A673 (cell line): ENCODE measurements around the gene SSBP3.

ENCODE experiments used
- EZH2 ChIP-seq: fragments of 200-600 bp; sonication (generic); IDR thresholded peaks from 2 replicates; pipeline ENCODE4 v1.6.1; 2017; ENCODE audit warnings: borderline replicate concordance, low read depth, mild to moderate bottlenecking, mixed read lengths, antibody characterized with exemption, low read length; ENCODE audit not compliant: poor library complexity, severe bottlenecking
- TF ChIP-seq, protein P1 (sequence below): fragments of 300-800, 200-600 bp; sonication (generic); conservative IDR thresholded peaks from 2 replicates; pipeline ENCODE4 v1.5.1; 2017; ENCODE audit warnings: low read depth, mild to moderate bottlenecking, antibody characterized with exemption, low read length, moderate library complexity, mixed read lengths

DNA sequence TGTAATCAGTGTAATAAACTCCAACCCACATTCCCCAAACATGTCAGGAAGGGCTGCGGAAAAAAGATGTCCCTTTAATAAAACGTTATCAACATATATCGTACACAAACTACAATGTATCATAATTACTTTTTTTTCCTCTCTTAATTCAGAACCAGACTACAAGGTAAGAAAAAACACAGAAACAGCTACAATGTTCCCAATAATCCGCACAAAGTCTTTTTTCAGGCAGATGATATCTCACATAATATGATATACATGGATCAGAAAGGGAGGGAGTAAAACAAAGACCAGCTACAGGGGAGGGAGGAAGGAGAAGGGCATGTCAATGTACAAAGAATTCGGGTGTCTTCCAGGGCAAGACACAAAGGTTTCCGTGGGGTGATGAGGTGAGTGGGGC is 180.8 kb downstream of the SSBP3 start:
- TF ChIP-seq, protein P1, sequence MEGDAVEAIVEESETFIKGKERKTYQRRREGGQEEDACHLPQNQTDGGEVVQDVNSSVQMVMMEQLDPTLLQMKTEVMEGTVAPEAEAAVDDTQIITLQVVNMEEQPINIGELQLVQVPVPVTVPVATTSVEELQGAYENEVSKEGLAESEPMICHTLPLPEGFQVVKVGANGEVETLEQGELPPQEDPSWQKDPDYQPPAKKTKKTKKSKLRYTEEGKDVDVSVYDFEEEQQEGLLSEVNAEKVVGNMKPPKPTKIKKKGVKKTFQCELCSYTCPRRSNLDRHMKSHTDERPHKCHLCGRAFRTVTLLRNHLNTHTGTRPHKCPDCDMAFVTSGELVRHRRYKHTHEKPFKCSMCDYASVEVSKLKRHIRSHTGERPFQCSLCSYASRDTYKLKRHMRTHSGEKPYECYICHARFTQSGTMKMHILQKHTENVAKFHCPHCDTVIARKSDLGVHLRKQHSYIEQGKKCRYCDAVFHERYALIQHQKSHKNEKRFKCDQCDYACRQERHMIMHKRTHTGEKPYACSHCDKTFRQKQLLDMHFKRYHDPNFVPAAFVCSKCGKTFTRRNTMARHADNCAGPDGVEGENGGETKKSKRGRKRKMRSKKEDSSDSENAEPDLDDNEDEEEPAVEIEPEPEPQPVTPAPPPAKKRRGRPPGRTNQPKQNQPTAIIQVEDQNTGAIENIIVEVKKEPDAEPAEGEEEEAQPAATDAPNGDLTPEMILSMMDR: no peak
- TF ChIP-seq EZH2: no peak
